ENCODE data around the gene ACP2. TPM values are rescaled to one million over a fixed set of nuclear protein-coding genes. Genes with fewer than 3 reads are reported as not detected.

Gene ACP2, protein sequence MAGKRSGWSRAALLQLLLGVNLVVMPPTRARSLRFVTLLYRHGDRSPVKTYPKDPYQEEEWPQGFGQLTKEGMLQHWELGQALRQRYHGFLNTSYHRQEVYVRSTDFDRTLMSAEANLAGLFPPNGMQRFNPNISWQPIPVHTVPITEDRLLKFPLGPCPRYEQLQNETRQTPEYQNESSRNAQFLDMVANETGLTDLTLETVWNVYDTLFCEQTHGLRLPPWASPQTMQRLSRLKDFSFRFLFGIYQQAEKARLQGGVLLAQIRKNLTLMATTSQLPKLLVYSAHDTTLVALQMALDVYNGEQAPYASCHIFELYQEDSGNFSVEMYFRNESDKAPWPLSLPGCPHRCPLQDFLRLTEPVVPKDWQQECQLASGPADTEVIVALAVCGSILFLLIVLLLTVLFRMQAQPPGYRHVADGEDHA
- total RNA-seq, result 35.7 and 37.3 TPM in 2 replicates

DNA sequence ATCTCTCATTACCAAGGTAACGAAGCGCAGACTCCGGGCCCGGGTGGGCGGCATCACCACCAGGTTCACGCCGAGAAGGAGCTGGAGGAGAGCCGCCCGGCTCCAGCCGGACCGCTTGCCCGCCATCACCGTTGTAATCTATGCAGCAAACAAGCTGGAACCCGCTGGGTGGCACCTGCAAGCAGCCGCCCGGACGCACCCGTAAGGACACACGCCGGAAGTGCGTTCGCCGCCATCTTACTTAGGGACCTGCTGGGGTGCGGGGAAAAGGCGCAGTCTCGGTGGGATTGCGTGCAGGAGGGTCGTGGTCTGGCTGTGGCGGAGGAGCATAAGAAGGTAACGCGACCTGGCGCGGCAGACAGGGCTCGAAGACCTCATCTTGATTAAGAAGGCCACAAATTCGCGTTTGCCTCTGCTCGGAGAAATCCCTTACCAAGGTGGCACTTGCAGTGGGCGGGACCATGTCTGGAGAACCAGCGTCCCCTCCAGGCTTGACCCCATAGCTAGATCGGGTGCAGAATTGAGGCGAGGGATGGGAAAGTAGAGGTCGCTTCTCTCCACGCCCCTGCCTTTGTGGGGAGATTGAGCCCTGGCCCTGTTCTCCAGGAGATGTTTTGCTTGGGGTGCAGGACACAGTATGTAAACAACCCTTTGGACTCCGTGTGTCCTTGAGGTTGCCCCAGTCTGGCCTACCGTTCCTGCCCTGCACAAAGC lies at the start of gene ACP2:
TSS of gene ACP2 (minus strand) at position 151 of the 714 bp plus-strand sequence. CDS start at position 126, 25 bp downstream.

GRCh38 chr11:47269829-47270305 lies 21.3 kb upstream of the ACP2 start, which contains the start of gene MADD:
TSS of gene MADD (plus strand) at chr11:47270133.

DNA sequence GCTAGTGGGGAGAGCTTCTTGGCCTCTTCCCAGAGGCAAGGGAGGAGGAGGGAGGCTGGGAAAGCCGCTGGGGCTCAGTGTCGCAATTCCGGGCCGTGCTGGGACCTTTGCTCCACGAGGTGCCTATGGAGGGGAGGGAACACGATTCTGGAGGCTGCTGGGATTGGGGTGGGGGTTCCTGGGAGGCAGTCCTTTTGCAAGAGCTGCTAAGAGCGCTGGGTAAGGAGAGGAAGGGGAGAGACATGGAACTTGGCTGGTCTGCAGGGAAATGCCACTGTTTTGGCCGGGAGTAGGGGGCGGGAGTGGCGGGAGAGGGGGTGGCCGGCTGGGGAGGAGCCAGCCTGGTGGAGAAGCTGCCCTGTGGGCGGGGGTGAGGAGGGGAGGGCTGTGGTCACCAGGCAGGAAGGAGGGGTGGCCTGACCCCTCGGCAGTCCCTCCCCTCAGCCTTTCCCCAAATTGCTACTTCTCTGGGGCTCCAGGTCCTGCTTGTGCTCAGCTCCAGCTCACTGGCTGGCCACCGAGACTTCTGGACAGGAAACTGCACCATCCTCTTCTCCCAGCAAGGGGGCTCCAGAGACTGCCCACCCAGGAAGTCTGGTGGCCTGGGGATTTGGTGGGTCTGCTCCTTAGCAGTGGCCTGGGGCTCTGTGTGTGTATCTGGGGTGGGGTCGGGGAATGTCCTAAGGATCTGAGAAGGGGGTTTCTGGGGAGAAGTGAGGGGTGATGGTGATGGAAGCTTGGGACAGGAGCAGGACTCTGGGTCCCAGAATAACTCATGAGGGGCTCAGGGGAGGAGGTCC lies 9.1 kb upstream of the ACP2 start, which contains the start of gene NR1H3:
TSS of gene NR1H3 (plus strand) at position 480 of the 800 bp plus-strand sequence. CDS start 1,221 bp downstream, outside the sequence.

Other genes with a start within 250 kb of the ACP2 start
- 172 and 210 TPM in 2 replicates for gene ARFGAP2, start 71.9 kb downstream of the ACP2 start, total RNA-seq
- gene PACSIN3, start 62.4 kb downstream of the ACP2 start, total RNA-seq, result 37.0 and 37.8 TPM in 2 replicates
- gene DDB2, start 33.8 kb downstream of the ACP2 start, total RNA-seq, result 35.5 and 40.9 TPM in 2 replicates
- gene NR1H3, start 9.2 kb upstream of the ACP2 start, total RNA-seq, result 15.4 and 17.0 TPM in 2 replicates
- 25.8 and 30.1 TPM in 2 replicates for gene MADD, start 21.3 kb upstream of the ACP2 start, total RNA-seq
- gene MYBPC3, start 103.9 kb upstream of the ACP2 start, total RNA-seq, result not detected in 2 replicates
- gene SPI1, start 129.7 kb upstream of the ACP2 start, total RNA-seq, result not detected in 2 replicates
- gene SLC39A13, start 159.8 kb upstream of the ACP2 start, total RNA-seq, result 128 and 132 TPM in 2 replicates
- gene PSMC3, start 177.6 kb upstream of the ACP2 start, total RNA-seq, result 92.8 and 122 TPM in 2 replicates
- 0.32 TPM in 1 of 2 replicates, not detected in the other for gene RAPSN, start 200.3 kb upstream of the ACP2 start, total RNA-seq

Measured in hair follicle dermal papilla cell (primary cell).